Muscle layer of colon (tissue), 2 donors: Measurements from ENCODE around the gene COQ8B.

Experiments used
- H3K27ac ChIP-seq: one replicate; pipeline ENCODE4 v1.7.0; 2013; ENCODE audit warnings: low read depth, mild to moderate bottlenecking, low read length, moderate library complexity
- H3K27me3 ChIP-seq, 2 donors: one replicate each; pipeline ENCODE4 v1.7.0; 2013; ENCODE audit warnings: low read length in 2 of 2, mild to moderate bottlenecking in 2 of 2; ENCODE audit not compliant: insufficient read depth in 2 of 2, control insufficient read depth in 1 of 2
- H3K36me3 ChIP-seq: one replicate; pipeline ENCODE4 v1.7.0; 2013; ENCODE audit warnings: mild to moderate bottlenecking, low read length; ENCODE audit not compliant: insufficient read depth
- H3K4me1 ChIP-seq: one replicate; pipeline ENCODE4 v1.7.0; 2013; ENCODE audit warnings: mild to moderate bottlenecking, low read length; ENCODE audit not compliant: insufficient read depth
- H3K4me3 ChIP-seq, 2 donors: one replicate each; pipeline ENCODE4 v1.7.0; 2013; ENCODE audit warnings: low read length in 2 of 2, low read depth in 1 of 2, mild to moderate bottlenecking in 1 of 2, moderate library complexity in 1 of 2
- H3K9ac ChIP-seq: one replicate; pipeline ENCODE4 v1.7.0; 2013; ENCODE audit warnings: low read length
- H3K9me3 ChIP-seq: one replicate; pipeline ENCODE4 v1.7.0; 2013; ENCODE audit warnings: mild to moderate bottlenecking, low read length
- donor health status: abdominal sarcoma.
- donor health status: Adenocarcinoma of cecum.

The COQ8B gene

DNA sequence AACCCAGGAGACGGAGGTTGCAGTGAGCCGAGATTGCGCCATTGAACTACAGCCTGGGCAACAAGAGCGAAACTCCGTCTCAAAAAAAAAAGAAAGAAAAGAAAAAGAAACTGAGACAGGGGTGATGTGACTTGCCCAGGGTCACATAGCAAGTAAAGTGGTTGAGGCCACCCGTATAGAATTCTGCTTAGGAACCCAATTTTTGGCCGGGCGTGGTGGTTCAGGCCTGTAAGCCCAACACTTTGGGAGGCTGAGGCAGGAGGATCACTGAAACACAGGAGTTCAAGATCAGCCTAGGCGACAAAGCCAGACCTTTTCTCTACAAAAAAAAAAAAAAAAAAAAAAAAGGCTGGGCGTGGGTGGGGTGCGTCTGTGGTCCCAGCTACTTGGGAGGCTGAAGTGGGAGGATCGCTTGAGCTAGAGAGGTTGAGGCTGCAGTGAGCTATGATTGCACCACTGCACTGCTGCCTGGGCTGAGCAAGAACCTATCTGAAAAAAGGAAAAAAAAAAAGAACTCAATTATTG, 35.6 kb upstream of the COQ8B start:
- H3K4me3 ChIP-seq, result peak overlapping the region; percentile 75 to 80

DNA sequence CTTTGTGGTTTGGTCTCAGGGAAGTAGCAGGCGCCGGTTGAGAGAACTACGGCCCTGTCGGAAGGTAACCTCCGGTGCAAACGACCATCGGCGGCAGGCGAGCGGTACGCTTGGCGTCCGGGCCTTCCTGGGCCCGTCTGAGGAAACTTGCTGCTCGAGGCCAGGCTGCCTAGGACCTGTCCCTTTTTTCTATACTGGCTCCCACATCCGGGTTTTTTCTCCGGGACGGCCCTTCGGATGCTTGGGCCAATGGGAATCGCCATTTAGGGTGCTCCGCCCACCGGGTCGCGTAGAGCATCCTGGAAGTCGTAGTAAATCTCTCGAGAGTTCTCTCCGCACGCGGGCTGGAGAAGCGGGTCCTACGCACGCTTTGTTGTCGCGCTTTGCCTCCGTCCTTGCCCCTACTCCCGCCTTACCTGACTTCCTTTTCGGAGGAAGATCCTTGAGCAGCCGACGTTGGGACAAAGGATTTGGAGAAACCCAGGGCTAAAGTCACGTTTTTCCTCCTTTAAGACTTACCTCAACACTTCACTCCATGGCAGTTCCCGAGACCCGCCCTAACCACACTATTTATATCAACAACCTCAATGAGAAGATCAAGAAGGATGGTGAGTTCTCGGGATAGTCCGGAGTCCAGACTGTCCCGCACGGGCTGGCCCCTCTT, 34.3 kb upstream of the COQ8B start, which contains the start of gene SNRPA:
SNRPA (plus strand) TSS at position 330 of the 664 bp plus-strand sequence; CDS start at position 536, 206 bp downstream.
- Histone ChIP-seq H3K36me3 (peaks cover 7% of the 10 kb centered on the region), H3K4me1 (peaks cover 39% of the 10 kb centered on the region), H3K9ac (peak within 1 kb of the TSS; percentile 67), H3K9me3 (no peaks in the 10 kb centered on the region), H3K4me3 (peak within 1 kb of the TSS; percentile 81 to 84), H3K27me3 (no peaks in the 10 kb centered on the region), H3K27ac (peak within 1 kb of the TSS; percentile 96)

More for the DNA sequence above, 35.6 kb upstream of the COQ8B start:
- no peak overlapping the region for H3K9ac ChIP-seq
- peaks cover 10% of the 10 kb centered on the region for H3K36me3 ChIP-seq
- H3K9me3 ChIP-seq, result no peaks in the 10 kb centered on the region
- H3K27me3 ChIP-seq, result no peaks in the 10 kb centered on the region
- peaks cover 42% of the 10 kb centered on the region for H3K4me1 ChIP-seq
- H3K27ac ChIP-seq, result no peak overlapping the region

DNA sequence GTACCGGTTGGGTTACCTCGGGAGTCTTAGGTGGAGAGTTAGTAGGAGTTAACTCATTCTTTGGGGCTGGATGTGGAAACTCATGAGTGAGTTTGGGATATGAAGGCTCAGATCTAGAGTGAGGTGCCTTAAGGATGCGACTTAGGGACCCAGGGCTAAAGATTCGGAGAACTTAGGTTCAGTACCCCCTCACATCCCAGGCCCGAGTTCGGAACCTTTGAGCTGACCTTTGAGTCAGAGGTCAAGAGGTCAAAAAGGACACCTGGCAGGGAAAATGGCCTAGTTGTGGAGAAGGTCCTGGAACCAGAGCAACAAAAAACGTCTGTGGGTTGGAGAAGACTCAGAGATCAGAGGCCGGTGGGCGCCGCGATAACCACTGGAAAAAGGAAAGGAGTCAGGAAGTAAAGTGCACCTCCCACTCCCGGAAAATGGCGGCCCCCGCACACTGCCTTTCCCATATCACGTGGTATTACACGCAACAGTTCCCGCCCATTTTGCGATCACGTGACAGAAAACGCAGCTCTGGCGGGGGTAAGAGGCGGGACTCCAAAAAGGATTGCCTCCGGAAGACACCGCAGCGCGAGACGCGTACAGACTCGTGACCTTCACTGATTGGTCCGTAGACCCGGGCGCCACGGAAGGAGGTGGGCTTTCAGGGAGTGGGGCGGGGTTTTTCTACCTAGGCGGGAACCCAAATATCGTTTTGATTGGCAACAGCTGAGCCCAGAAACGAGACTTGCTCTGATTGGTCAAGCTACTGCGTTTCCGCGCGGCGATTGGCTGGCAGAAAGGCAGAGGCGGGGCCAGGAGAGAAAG, 33.6 kb upstream of the COQ8B start, which contains the start of gene ACTMAP:
ACTMAP (minus strand) TSS at position 420 of the 816 bp plus-strand sequence. CDS start 674 bp downstream, outside the sequence.
- Histone ChIP-seq H3K9ac (peak within 1 kb of the TSS; percentile 67), H3K4me3 (peak within 1 kb of the TSS; percentile 81 to 84), H3K27ac (peak within 1 kb of the TSS; percentile 96), H3K4me1 (peaks cover 32% of the 10 kb centered on the region), H3K27me3 (no peaks in the 10 kb centered on the region), H3K36me3 (no peaks in the 10 kb centered on the region), H3K9me3 (no peaks in the 10 kb centered on the region)

DNA sequence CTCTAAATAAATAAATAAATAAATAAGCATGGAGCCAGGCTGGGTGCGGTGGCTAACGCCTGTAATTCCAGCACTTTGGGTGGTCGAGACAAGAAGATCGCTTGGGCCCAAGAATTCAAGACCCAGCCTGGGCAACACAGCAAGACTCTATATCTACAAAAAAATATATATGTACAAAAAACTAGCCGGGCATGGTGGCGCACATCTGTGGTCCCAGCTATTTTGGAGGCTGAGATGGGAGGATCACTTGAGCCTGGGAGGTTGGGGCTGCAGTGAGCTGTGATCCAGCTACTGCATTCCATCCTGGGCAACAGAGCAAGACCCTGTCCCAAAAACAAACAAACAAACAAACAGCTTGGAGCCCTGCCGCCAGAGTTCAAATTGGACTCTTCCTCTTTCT, 30.9 kb upstream of the COQ8B start:
- no peak overlapping the region for H3K9ac ChIP-seq

DNA sequence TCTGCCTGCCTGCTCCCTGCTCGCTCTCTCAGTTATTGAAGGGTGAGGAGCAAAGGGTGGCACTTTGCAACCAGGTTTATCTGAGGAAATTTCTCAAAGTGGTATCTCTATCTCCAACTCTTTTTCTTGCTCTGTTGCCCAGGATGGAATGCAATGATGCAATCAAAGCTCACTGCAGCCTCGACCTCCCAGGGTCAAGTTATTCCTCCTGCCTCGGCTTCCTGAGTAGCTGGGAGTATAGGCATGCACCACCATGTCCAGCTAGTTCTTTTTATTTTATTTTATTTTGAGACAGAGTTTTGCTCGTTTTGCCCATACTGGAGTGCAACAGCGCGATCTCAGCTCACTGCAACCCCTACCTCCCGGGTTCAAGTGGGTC, 28.7 kb upstream of the COQ8B start:
- Histone ChIP-seq H3K4me3 (no peak overlapping the region), H3K4me1 (peaks cover 11% of the 10 kb centered on the region), H3K36me3 (no peaks in the 10 kb centered on the region), H3K9me3 (no peaks in the 10 kb centered on the region), H3K27me3 (no peaks in the 10 kb centered on the region), H3K9ac (no peak overlapping the region), H3K27ac (no peak overlapping the region)

More for the DNA sequence above, 30.9 kb upstream of the COQ8B start:
- H3K27ac ChIP-seq, result no peak overlapping the region
- H3K4me1 ChIP-seq, result peaks cover 17% of the 10 kb centered on the region
- no peaks in the 10 kb centered on the region for H3K9me3 ChIP-seq
- no peaks in the 10 kb centered on the region for H3K36me3 ChIP-seq
- H3K27me3 ChIP-seq, result no peaks in the 10 kb centered on the region
- no peak overlapping the region for H3K4me3 ChIP-seq

DNA sequence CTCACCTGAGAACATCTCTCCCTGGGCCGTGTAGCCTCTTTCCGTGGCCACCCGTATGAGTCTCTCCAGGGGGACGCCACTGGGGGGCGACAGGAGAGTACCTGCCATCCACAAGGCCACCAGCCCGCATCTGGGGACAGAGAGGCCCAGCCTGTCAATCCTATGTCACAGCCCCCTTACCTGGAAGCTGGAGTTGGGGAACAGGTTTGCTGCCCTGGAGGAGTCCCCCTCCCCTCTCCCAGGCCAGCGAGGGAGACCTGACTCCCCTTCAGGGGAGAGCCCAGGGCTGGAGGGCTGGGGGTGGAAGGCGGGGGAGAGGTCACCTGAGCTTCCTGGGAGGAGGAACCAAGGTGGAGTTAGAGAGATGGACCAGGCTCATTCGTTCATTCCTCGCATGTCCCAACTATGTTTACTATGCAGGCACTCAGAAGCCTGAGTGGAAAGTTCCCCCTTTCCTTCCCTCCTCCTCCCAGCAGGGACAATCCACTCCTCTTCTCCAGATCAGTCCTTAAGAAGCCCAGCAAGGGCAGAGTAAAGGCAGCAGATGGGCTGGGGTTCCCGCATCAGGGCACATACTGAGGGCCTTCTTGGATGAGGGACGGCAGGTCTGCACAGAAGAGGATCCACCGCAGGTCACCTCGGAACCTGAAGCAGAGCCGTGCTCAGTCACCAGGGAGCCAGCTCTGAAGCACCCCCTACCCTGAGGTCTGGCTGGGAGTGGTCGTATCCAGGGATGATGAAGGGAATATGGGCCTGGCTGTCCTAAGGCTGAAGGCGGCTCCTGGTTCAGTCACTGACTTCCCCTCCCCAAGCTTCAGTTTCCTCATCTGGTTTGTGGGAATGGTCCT, 28.1 kb upstream of the COQ8B start:
- no peaks in the 10 kb centered on the region for H3K9me3 ChIP-seq
- peaks cover 7% of the 10 kb centered on the region for H3K4me1 ChIP-seq
- H3K27me3 ChIP-seq, result no peaks in the 10 kb centered on the region
- H3K9ac ChIP-seq, result no peak overlapping the region
- H3K4me3 ChIP-seq, result no peak overlapping the region
- no peaks in the 10 kb centered on the region for H3K36me3 ChIP-seq
- H3K27ac ChIP-seq, result no peak overlapping the region

DNA sequence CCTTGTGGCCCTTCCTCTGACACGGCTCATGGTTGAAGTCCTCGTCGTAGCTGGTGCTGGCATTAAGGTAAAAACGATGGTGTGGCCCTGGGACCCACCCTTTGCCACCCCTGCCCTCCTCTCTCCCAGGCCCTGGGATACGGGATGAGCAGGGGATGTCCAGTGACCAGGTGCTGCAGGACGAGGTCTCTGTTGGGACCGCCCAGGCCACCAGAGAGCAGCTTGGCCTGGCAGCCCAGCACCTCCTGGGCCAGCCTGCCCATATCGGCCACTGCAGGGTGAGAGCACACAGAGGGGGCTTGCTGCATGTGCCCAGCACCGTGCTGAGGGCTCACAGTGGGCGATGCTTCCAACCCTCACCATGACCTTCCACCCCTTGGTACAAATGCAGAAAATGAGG, 27.2 kb upstream of the COQ8B start:
- H3K36me3 ChIP-seq, result peaks cover 8% of the 10 kb centered on the region

DNA sequence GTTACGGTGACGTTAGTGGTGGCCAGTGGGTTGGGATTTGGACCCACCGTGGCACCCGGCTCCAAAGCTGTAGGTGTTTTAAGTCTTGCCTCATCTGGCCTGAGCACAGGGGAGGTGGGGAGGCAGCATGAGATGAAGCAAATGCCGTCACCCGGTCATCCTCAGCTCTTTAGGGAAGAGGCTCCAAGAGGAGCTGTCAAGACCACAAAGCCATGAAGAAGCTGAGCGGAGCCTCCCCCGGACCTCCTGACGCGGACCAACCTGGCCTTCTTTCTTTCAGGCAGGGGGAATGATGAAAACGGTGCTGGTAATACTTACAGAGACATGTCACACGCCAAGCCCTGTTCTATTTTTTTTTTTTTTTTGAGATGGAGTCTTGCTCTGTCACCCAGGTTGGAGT, 26.2 kb upstream of the COQ8B start:
- H3K4me1 ChIP-seq, result no peaks in the 10 kb centered on the region
- no peak overlapping the region for H3K4me3 ChIP-seq
- no peaks in the 10 kb centered on the region for H3K27me3 ChIP-seq
- H3K27ac ChIP-seq, result no peak overlapping the region
- H3K36me3 ChIP-seq, result peaks cover 9% of the 10 kb centered on the region
- H3K9me3 ChIP-seq, result no peaks in the 10 kb centered on the region
- no peak overlapping the region for H3K9ac ChIP-seq

More for the DNA sequence above, 27.2 kb upstream of the COQ8B start:
- Histone ChIP-seq H3K9me3 (no peaks in the 10 kb centered on the region), H3K27me3 (no peaks in the 10 kb centered on the region), H3K27ac (no peak overlapping the region), H3K4me1 (no peaks in the 10 kb centered on the region), H3K9ac (no peak overlapping the region), H3K4me3 (no peak overlapping the region)

DNA sequence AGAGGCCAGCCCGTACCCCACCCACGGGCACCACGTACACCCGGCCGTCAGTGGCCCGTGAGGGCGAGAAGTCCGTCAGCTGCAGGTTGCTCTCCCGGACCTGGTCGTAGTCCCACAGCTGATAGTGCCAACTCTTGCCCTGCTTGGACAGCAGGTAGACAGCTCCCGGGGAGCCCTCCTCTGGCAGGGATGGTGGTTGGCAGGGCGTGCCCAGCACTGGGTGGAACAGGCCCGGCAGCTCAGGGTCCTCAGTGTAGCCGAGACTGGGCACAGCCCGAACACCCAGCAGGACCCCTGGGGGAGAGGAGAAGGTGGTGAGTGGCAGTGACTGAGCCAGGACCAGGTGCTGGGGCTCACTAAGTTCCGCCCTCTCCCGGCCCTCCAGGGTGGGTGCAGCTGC, 25.8 kb upstream of the COQ8B start:
- Histone ChIP-seq H3K4me1 (no peaks in the 10 kb centered on the region), H3K27me3 (no peaks in the 10 kb centered on the region), H3K9ac (no peak overlapping the region), H3K9me3 (no peaks in the 10 kb centered on the region), H3K36me3 (peaks cover 11% of the 10 kb centered on the region), H3K4me3 (no peak overlapping the region), H3K27ac (no peak overlapping the region)

DNA sequence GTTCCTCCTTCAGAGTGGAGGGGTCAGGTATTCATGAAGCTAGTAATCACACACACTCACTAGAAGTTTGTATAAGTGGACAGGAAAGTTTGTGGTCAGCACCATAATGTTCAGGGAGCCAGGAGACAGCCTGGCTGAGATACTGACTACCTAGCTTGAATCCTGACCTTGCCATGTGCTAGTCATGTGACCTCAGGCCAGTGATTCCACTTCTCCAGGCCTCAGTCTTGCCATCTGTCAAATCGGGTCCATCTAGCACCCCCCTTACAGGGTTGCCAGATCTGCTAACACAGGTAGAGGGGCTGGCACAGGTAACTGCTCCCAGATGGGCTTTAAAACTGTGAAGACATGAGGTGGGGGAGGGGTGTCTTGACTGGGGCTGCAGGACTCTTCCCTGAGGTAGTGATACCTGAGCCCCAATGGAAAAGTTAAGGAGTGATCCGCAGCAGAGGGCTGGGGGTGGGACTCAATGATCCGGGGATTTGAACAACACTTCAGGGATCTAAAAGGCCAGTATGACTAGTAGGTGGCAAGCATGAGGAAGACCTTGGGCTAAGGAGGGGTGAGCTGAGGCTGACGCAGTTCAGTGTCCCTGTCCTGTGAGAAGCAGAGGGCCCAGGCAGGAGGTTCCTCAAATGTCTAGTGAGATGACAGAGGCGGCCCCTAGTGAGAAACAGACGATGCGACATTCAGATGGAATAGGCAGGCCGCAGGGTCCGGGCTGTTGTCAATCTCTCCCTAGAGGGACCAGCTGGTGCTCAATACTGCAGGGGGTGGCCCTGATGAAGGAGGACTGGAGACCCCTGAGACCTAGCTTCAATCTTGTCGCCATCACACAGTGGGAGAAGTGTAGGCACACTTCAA, 25.1 kb upstream of the COQ8B start:
- no peak overlapping the region for H3K27ac ChIP-seq
- no peak overlapping the region for H3K4me3 ChIP-seq
- no peaks in the 10 kb centered on the region for H3K9me3 ChIP-seq
- H3K27me3 ChIP-seq, result no peaks in the 10 kb centered on the region
- H3K36me3 ChIP-seq, result peaks cover 18% of the 10 kb centered on the region
- no peaks in the 10 kb centered on the region for H3K4me1 ChIP-seq
- H3K9ac ChIP-seq, result no peak overlapping the region
